ENCODE measurements around the gene HK1.

HK1 gene

GRCh38 chr10:69407621-69408301 lies 129.5 kb downstream of the HK1 start:
- ChIA-PET CTCF (interaction anchor here (0.5 to 2.9 kb wide), 46 partner anchors 9 to 378 kb away, joined by 3 to 28 read pairs (median 4); partner anchors contain the start of genes HK1, HKDC1, NEUROG3 and TSPAN15), POLR2A (interaction anchor here (0.6 kb wide), 1 partner anchor 108 kb away, joined by 3 read pairs; no protein-coding TSS in a partner anchor)
- no peaks in the 10 kb centered on the region for H3K9me3 ChIP-seq (ENCODE audit: control insufficient read depth, insufficient read depth, low read depth, low read length)
- H3K36me3 ChIP-seq (ENCODE audit: control insufficient read depth in 2 of 2, insufficient read depth in 1 of 2, low read length in 2 of 2) = no peaks in the 10 kb centered on the region; a peak in 1 of 3 replicates
- no peak overlapping the region for H3K4me3 ChIP-seq (ENCODE audit: low read depth, low read length)
- no peak for TF ChIP-seq ZSCAN30 (tag by site-specific recombination; IDR thresholded peaks at IDR 0.05)
- TF ChIP-seq ZNF654 (tag by site-specific recombination; IDR thresholded peaks at IDR 0.05; ENCODE audit: low read depth) = 0 out of 2 replicates have a peak, but pooled peaks have one; percentile 12
- TF ChIP-seq, protein P1, sequence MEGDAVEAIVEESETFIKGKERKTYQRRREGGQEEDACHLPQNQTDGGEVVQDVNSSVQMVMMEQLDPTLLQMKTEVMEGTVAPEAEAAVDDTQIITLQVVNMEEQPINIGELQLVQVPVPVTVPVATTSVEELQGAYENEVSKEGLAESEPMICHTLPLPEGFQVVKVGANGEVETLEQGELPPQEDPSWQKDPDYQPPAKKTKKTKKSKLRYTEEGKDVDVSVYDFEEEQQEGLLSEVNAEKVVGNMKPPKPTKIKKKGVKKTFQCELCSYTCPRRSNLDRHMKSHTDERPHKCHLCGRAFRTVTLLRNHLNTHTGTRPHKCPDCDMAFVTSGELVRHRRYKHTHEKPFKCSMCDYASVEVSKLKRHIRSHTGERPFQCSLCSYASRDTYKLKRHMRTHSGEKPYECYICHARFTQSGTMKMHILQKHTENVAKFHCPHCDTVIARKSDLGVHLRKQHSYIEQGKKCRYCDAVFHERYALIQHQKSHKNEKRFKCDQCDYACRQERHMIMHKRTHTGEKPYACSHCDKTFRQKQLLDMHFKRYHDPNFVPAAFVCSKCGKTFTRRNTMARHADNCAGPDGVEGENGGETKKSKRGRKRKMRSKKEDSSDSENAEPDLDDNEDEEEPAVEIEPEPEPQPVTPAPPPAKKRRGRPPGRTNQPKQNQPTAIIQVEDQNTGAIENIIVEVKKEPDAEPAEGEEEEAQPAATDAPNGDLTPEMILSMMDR (tag by site-specific recombination; IDR thresholded peaks at IDR 0.05) = peak; percentile 21; the same call in 1 of the 2 replicates
- TF ChIP-seq RBAK (tag by site-specific recombination; IDR thresholded peaks at IDR 0.05) = no peak
- TF ChIP-seq ZNF621 (tag by site-specific recombination; IDR thresholded peaks at IDR 0.05) = no peak
- TF ChIP-seq, protein P2, sequence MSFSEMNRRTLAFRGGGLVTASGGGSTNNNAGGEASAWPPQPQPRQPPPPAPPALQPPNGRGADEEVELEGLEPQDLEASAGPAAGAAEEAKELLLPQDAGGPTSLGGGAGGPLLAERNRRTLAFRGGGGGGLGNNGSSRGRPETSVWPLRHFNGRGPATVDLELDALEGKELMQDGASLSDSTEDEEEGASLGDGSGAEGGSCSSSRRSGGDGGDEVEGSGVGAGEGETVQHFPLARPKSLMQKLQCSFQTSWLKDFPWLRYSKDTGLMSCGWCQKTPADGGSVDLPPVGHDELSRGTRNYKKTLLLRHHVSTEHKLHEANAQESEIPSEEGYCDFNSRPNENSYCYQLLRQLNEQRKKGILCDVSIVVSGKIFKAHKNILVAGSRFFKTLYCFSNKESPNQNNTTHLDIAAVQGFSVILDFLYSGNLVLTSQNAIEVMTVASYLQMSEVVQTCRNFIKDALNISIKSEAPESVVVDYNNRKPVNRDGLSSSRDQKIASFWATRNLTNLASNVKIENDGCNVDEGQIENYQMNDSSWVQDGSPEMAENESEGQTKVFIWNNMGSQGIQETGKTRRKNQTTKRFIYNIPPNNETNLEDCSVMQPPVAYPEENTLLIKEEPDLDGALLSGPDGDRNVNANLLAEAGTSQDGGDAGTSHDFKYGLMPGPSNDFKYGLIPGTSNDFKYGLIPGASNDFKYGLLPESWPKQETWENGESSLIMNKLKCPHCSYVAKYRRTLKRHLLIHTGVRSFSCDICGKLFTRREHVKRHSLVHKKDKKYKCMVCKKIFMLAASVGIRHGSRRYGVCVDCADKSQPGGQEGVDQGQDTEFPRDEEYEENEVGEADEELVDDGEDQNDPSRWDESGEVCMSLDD (tag by site-specific recombination; IDR thresholded peaks at IDR 0.05) = no peak
- no peak for TF ChIP-seq ZNF544 (tag by site-specific recombination; IDR thresholded peaks at IDR 0.05)
- no peak for TF ChIP-seq ZNF274 (IDR thresholded peaks at IDR 0.05; ENCODE audit: low read length)
- TF ChIP-seq ZNF274 (tag by site-specific recombination; IDR thresholded peaks at IDR 0.05; ENCODE audit: borderline replicate concordance) = no peak
- TF ChIP-seq ZNF175 (tag by site-specific recombination; IDR thresholded peaks at IDR 0.05) = no peak
- TF ChIP-seq ZNF155 (tag by site-specific recombination; IDR thresholded peaks at IDR 0.05) = no peak
- no peak for TF ChIP-seq ZNF239 (tag by site-specific recombination; IDR thresholded peaks at IDR 0.05)
- TF ChIP-seq ZNF623 (tag by site-specific recombination; IDR thresholded peaks at IDR 0.05) = no peak
- H3K4me1 ChIP-seq (ENCODE audit: control insufficient read depth, insufficient read depth, low read length) = no peaks in the 10 kb centered on the region; the same call in 1 of the 2 replicates
- H3K27ac ChIP-seq (ENCODE audit: extremely low read depth, low read depth, low read length) = no peak overlapping the region

DNA sequence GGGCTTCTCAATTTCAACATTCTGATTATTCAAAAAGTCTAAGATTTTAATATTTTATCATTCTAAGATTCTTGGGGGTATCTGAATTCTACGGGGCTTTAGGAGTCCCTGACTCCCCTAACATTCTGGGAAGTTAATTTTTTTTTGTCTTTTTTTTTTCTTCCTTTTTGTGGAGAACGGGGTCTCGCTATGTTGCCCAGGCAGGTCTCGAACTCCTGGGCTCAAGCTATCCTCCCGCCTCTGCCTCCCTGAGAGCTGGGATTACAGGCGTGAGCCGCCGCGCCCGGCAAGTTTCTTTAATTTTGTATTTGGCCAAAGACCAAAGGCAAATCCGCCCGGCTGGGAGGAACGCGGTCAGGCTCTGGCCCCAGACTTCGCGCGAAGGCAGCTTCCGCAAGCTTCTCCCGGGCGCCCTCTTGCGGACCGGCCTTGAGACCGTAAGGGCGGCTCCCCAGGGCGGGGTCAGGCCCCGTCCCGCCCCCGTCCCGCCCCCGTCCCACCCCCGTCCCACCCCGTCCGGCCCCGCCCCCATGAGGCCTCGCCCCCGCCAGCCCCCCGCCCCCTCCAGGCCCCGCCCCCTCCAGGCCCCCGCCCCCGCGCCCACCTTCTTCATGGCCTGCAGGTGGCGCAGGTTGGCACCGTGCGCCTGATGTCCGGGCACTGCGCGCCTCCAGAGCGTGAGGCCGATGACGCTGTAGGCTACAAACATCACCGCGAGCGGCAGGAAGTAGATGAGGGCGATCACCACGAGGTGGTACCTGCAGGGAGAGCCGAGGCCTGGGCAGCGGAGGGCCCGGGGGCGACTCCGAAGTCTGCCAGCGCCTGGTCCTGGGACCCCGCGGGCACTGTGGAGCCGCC lies 130.3 kb downstream of the HK1 start:
- no peaks in the 10 kb centered on the region for H3K9me3 ChIP-seq (ENCODE audit: control insufficient read depth, insufficient read depth, low read depth, low read length)
- H3K27ac ChIP-seq (ENCODE audit: extremely low read depth, low read depth, low read length) = no peak overlapping the region
- CTCF ChIA-PET = interaction anchor here (0.5 to 2.9 kb wide), 38 partner anchors 9 to 1548 kb away, joined by 3 to 28 read pairs (median 4); partner anchors contain the start of genes HK1, HKDC1 and TSPAN15
- H3K36me3 ChIP-seq (ENCODE audit: control insufficient read depth in 2 of 2, insufficient read depth in 1 of 2, low read length in 2 of 2) = no peaks in the 10 kb centered on the region
- no peak overlapping the region for H3K4me3 ChIP-seq (ENCODE audit: low read depth, low read length)
- POLR2A ChIA-PET = interaction anchor here (0.6 kb wide), 2 partner anchors 107 to 329 kb away, joined by 3 to 5 read pairs; no protein-coding TSS in a partner anchor
- H3K4me1 ChIP-seq (ENCODE audit: control insufficient read depth, insufficient read depth, low read length) = no peaks in the 10 kb centered on the region; the same call in 1 of the 2 replicates
- TF ChIP-seq ZNF664 (tag by site-specific recombination; IDR thresholded peaks at IDR 0.05) = peak; percentile 31; the same call in 1 of the 2 replicates
- TF ChIP-seq WT1 (tag by site-specific recombination; IDR thresholded peaks at IDR 0.05) = peak; percentile 51; the same call in 1 of the 2 replicates
- TF ChIP-seq KLF10 (tag by site-specific recombination; IDR thresholded peaks at IDR 0.05) = peak; percentile 88
- TF ChIP-seq ZBTB17 (tag by site-specific recombination; IDR thresholded peaks at IDR 0.05) = peak; percentile 39
- peak; percentile 58 for TF ChIP-seq ZSCAN30 (tag by site-specific recombination; IDR thresholded peaks at IDR 0.05)
- TF ChIP-seq, protein P3, sequence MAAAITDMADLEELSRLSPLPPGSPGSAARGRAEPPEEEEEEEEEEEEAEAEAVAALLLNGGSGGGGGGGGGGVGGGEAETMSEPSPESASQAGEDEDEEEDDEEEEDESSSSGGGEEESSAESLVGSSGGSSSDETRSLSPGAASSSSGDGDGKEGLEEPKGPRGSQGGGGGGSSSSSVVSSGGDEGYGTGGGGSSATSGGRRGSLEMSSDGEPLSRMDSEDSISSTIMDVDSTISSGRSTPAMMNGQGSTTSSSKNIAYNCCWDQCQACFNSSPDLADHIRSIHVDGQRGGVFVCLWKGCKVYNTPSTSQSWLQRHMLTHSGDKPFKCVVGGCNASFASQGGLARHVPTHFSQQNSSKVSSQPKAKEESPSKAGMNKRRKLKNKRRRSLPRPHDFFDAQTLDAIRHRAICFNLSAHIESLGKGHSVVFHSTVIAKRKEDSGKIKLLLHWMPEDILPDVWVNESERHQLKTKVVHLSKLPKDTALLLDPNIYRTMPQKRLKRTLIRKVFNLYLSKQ (tag by site-specific recombination; IDR thresholded peaks at IDR 0.05; ENCODE audit: borderline replicate concordance) = no peak
- TF ChIP-seq ZBTB21 (tag by site-specific recombination; IDR thresholded peaks at IDR 0.05) = peak; percentile 42; the same call in 1 of the 2 replicates
- peak; percentile 71; the same call in 1 of the 2 replicates for TF ChIP-seq PBX3 (CRISPR knock-in tag; IDR thresholded peaks at IDR 0.05)
- TF ChIP-seq ZNF394 (tag by site-specific recombination; IDR thresholded peaks at IDR 0.05; ENCODE audit: borderline replicate concordance) = 0 out of 2 replicates have a peak, but pooled peaks have one; percentile 17
- TF ChIP-seq, protein P4, sequence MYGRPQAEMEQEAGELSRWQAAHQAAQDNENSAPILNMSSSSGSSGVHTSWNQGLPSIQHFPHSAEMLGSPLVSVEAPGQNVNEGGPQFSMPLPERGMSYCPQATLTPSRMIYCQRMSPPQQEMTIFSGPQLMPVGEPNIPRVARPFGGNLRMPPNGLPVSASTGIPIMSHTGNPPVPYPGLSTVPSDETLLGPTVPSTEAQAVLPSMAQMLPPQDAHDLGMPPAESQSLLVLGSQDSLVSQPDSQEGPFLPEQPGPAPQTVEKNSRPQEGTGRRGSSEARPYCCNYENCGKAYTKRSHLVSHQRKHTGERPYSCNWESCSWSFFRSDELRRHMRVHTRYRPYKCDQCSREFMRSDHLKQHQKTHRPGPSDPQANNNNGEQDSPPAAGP (tag by site-specific recombination; IDR thresholded peaks at IDR 0.05) = peak; percentile 18; the same call in 1 of the 2 replicates
- peak; percentile 40 for TF ChIP-seq ZNF660 (tag by site-specific recombination; IDR thresholded peaks at IDR 0.05)
- TF ChIP-seq RBAK (tag by site-specific recombination; IDR thresholded peaks at IDR 0.05) = no peak
- no peak for TF ChIP-seq ZNF157 (tag by site-specific recombination; IDR thresholded peaks at IDR 0.05)

Data from HEK293 (cell line).